NCI-H128 (cell line): ENCODE results near the gene DHODH.
"Not testable (repeated sequence)": the region's sequence is repeated elsewhere in the genome, so short reads cannot be mapped to it uniquely, and the experiment has no call there.

Experiments used
- DNase-seq: peaks from one replicate; lab custom pipeline; 2025; ENCODE audit not compliant: unreplicated experiment; lab: John Stamatoyannopoulos, UW

DHODH gene

GRCh38 chr16:72008424-72009216, at the start of gene DHODH:
DHODH (plus strand) TSS chr16:72008744; CDS start chr16:72008765, 21 bp downstream.
- DNase-seq, result peak; percentile 81

GRCh38 chr16:71961066-71962039, 47.2 kb upstream of the DHODH start:
- DNase-seq, result peak; percentile 67

- DNase-seq, result no peak
Measured at GRCh38 chr16:71963125-71963875, 45.2 kb upstream of the DHODH start.

GRCh38 chr16:71965223-71965622, 43.3 kb upstream of the DHODH start:
- no peak for DNase-seq

- no peak for DNase-seq
Measured at GRCh38 chr16:71966932-71967331, 41.6 kb upstream of the DHODH start.

- DNase-seq, result no peak
Measured at GRCh38 chr16:71969353-71969752, 39.2 kb upstream of the DHODH start.

- no peak for DNase-seq
Measured at GRCh38 chr16:71971571-71971970, 37.0 kb upstream of the DHODH start.

- DNase-seq, result no peak
Measured at GRCh38 chr16:71972356-71972755, 36.2 kb upstream of the DHODH start.

GRCh38 chr16:71973001-71973400, 35.5 kb upstream of the DHODH start:
- DNase-seq, result no peak

GRCh38 chr16:71974068-71974818, 34.3 kb upstream of the DHODH start:
- DNase-seq, result no peak

- no peak for DNase-seq
Measured at GRCh38 chr16:71985262-71985974, 23.1 kb upstream of the DHODH start.

GRCh38 chr16:71986131-71986530, 22.4 kb upstream of the DHODH start:
- no peak for DNase-seq

GRCh38 chr16:71995038-71995437, 13.5 kb upstream of the DHODH start:
- DNase-seq, result no peak

GRCh38 chr16:71997578-71997977, 11.0 kb upstream of the DHODH start:
- not testable (repeated sequence) for DNase-seq

GRCh38 chr16:72001180-72001874, 7.2 kb upstream of the DHODH start:
- DNase-seq, result no peak

GRCh38 chr16:72002619-72003018, 5.9 kb upstream of the DHODH start:
- no peak for DNase-seq

- not testable (repeated sequence) for DNase-seq
Measured at GRCh38 chr16:72008065-72008423, 500 bp upstream of the DHODH start.

- no peak for DNase-seq
Measured at GRCh38 chr16:72009779-72010178, 1.2 kb downstream of the DHODH start.

- no peak for DNase-seq
Measured at GRCh38 chr16:72012607-72013006, 4.1 kb downstream of the DHODH start.
